ENCODE results near the gene ZNFX1.
"Not testable (repeated sequence)": the region's sequence is repeated elsewhere in the genome, so short reads cannot be mapped to it uniquely, and the experiment has no call there.

ZNFX1 gene

DNA sequence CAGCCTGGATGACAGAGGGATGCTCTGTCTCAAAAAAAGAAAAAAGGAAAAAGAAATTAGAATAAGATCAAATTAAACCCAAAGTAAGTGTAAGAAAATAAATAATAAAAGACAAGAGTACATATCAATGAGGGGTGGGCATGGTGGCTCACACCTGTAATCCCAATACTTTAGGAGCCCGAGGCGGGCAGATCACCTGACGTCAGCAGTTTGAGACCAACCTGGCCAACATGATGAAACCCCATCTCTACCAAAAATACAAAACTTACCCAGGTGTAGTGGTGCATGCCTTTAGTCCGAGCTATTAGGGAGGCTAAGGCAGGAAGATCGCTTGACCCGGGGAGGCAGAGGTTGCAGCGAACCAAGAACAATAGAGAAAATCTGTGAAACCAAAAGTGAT, 74.8 kb downstream of the ZNFX1 start:
- DNase-seq: no peak

DNA sequence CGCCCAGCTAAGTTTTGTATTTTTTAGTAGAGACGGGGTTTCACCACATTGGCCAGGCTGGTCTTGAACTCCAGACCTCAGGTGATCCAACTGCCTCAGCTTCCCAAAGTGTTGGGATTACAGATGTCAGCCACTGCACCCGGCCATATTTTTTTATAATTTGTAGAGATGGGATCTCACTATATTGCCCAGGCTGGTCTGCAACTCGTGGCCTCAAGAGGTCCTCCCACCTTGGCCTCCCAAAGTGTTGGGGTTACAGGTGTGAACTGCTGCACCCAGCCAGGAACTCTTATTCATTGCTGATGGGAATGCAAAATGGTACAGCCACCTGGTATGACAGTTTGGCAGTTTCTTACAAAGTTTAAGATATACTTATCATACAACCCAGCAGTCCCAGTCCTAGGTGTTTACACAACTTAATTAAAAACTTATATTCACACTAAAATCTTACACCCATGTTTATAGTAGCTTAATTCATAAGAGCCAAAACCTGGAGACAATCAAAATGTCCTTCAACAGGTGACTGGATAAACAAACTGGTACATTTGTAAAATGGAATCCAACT, 78.0 kb downstream of the ZNFX1 start:
- no peak for DNase-seq

DNA sequence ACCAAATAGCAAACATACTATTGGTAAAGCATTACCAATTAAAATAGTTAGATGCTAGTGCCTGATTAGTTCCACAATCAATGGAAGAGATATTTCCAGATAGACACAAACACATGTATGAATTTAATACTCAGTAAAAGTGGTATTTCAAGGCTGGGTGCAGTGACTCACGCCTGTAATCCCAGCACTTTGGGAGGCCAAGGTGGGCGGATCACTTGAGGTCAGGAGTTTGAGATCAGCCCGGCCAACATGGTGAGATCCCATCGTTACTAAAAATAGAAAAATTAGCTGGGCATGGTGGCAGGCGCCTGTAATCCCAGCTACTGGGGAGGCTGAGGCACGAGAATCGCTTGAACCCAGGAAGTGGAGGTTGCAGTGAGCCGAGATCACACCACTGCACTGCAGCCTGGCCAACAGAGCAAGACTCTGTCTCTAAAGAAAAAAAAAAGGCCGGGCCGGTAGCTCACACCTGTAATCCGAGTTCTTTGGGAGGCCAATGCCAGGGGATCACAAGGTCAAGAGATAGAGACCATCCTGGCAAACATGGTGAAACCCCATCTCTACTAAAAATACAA, 84.8 kb downstream of the ZNFX1 start:
- DNase-seq: not testable (repeated sequence)

Measured in amniotic stem cell (primary cell).